Measurements from ENCODE around the gene DMAC2L.
A peak's percentile ranks its signal among the peaks of the same experiment; 100 is the strongest.
"Not testable (repeated sequence)": the region's sequence is repeated elsewhere in the genome, so short reads cannot be mapped to it uniquely, and the experiment has no call there.

Gene DMAC2L, protein sequence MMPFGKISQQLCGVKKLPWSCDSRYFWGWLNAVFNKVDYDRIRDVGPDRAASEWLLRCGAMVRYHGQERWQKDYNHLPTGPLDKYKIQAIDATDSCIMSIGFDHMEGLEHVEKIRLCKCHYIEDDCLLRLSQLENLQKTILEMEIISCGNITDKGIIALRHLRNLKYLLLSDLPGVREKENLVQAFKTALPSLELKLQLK

DNA sequence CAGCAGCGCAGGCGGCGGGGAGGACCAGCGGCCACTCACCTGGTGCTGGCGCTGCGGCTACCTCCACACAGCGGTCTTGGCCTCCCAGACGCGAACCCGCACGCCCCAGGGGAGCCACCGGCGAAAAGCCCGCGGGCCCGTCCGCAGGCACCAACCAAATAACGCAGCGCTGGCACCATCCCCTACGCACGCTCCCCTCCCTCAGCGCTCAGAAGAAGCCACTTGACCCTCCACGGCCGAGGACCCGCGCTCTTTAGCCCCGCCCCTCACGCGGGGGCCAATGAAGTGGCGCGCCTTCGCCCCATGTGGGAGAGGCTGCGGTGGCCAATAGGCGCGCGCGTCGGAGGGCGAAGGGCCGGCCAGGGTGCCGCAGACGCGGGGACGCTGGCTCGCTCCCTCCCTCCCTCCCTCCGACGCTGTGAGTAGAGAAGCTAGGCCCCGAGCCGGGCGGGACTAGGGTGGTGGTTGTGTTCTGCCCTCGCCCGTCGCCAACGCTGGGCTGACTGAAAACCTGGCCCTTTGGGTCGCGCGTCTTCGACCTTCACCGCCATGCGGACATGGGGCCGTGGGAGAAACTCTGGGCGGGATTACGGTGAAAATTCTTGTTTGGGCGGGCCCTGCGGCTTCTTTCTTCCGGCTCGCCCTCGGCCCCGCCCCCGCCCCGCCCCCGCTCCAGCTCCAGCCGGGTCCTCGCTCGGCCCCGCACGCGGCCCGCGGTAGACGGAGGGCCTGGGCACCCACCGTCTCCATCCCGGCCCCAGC lies at the start of gene DMAC2L, which contains the start of gene L2HGDH:
TSS of gene DMAC2L (plus strand) at position 353 of the 762 bp plus-strand sequence. CDS start 9,164 bp downstream, outside the sequence.
TSS of gene L2HGDH (minus strand) at position 258 of the 762 bp plus-strand sequence. CDS start at position 179, 79 bp downstream.
- DNase-seq, result peak; percentile 97

DNA sequence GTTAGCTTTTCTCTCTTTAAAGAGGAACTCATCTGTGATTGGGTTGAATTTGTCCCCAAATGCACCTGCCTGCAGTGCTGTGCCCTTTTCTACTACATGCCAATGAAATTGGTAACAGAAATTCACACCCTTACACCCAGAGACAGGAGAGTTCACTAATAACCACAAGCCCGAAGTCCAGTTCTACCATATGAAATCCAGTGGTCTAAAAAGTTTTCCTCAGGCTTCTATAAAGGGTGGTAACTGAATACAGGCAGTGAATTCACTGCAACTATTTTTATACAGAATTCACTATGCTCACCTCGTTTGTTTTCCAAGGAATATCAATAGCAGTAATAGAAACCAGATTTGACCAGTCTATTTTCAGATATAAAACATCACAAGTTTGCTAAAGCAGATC lies 49.3 kb upstream of the DMAC2L start:
- no peak for DNase-seq

DNA sequence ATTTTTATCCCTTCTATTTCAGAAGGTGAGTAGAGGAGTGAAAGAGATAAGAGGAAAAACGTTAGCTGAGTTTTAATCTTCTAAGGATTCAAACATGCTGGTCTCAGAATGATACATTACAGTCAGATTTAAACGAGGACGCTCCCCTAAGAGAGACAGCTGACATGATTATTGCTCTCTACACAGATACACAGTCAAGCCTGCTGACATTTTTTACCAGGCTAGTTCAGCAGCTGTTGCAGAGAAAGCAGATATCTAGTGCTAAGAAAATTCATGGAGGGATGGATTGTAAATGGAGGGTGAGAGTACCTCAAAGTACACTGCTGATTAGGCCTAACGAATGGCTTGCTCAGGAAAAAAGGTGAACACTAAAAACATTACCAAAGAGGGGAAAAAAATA lies 48.8 kb upstream of the DMAC2L start:
- DNase-seq, result no peak

DNA sequence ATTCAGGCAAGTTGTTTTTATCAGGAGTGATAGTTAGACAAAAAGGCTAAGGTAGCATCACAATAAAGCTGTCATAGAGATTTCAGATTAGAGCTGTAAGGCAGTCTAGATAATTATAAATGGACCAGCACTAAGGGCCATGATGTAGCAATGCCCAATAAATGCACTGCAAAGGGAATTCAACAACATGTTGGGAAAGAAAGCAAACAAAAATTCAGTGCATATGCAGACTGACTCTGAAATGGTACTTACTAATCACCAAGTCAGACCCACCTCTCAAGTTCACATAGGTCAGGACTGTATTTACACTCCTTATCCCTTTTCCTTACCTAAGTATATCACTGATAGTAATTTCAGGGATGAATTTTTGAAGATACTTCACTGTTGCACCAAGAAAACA lies 47.1 kb upstream of the DMAC2L start:
- no peak for DNase-seq

DNA sequence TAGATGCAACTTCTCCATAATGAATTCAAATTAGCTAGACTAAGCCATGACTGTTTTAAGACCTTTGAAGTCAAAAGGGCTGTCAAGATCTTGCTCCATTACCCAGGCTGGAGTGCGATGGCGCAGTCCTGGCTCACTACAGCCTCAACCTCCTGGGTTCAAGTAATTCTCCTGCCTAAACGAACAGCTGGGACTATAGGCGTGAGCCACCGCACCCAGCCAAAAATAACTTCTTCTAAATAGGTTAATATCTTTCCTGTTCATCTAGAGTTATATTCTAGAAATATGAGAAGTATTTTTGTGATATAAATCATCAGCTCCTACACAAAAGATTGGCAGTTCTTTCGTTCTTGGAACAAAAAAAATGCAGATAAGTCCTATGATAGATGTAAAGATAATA lies 41.2 kb upstream of the DMAC2L start:
- DNase-seq, result no peak

DNA sequence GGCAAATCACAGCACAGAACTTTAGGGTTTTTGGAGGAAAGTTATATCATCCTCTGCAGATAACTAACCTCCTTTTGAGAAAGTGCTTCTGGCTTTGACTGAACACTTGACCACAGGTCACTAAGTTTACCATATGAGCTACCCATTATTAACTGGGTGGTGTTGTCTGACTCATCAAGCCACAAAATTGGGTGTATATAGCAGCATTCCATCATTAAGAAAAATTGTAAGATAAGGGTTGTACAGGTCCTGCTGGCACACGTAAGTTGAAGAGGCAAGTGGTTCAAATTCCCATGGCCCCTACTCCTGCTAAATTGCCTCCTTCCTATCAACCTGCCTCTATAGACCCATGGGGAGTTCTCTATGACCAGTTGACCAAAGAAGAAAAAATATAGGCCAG lies 39.6 kb upstream of the DMAC2L start:
- no peak for DNase-seq

DNA sequence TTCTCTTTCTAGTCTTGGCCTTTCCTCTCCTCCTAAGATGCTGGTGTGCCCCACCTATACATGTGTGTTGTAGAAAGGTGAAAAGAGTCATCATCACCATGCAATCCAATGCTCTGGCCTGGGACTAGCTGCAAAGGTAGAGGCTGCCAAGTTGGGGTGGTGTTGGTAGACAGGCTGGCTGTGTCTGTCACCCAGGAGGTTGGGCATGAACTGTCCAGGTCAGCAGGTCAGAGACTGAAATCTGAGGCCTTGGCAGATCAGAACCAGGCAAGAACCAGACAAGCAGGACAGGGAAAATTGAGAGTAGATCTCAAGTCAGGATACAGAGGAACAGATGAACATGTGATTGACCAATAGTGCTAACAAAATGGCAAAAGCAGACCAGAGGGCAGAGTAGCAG lies 26.3 kb upstream of the DMAC2L start:
- DNase-seq, result no peak

DNA sequence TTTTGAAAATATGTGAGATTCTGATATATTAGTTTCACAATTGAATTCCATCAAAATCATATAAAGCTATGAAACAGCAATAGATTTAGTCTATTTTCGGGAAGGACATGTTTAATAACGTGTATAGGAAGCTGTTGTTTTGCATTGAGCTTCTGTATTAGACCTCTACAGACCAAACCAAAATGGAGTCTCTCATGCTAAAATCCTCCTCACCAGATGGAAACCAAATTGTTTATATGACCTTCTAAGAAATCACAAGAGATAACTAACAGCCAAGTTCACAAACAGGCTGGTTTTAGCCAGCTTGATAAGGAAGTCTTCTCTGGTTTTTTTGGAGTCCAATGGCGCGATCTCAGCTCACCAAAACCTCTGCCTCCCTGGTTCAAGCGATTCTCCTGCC lies 24.0 kb upstream of the DMAC2L start:
- DNase-seq, result no peak

DNA sequence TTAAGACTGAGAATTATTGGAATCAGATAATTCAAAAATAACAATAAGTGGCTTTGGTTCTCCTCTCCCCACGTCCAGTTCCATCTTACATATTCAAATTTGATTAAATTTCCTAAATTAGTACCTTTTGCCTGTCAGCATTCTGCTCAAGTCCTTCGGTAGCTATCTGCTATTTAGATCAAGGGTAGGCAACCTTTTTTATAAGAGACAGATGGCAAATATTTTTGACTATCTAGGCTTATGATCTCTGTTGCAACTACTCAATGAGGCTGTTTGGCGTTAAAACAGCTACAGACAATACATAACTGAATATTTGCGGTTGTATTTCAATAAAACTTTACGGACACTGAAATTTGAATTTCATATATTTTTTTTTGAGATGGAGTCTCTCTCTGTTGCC lies 21.8 kb upstream of the DMAC2L start:
- DNase-seq, result no peak

DNA sequence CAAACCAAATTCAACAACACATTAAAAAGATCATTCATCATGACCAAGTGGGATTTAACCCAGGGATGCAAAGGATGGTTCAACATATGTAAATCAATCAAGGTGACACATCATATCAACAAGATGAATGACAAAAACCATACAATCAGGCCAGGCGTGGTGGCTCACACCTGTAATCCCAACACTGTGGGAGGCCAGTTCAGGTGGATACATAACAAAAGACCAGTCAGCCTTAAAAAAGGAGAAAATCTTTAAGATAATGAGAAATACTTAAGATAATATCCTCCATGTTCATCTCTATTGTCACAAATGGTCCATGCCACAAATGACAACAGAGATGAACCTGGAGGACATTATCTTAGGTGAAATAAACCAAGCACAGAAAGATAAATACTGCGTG lies 12.5 kb upstream of the DMAC2L start:
- no peak for DNase-seq

DNA sequence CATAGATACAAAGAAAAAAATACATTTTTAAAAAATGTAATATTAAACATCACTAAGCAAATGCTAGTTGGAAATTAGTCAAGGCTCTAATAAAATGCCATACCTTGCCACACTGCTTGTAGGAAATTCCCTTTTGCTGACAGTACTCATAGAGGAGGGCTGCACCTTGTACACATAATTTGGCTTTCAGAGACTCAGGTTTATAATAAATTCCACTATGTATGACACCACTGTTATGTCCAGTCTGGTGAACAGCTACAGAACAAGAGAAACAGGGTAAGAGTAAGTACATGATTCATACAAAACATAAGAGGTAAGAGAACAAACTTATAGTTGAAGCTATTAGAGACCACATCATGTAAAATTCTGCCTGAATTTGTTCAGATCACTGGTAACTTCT lies 10.2 kb upstream of the DMAC2L start:
- DNase-seq, result no peak

DNA sequence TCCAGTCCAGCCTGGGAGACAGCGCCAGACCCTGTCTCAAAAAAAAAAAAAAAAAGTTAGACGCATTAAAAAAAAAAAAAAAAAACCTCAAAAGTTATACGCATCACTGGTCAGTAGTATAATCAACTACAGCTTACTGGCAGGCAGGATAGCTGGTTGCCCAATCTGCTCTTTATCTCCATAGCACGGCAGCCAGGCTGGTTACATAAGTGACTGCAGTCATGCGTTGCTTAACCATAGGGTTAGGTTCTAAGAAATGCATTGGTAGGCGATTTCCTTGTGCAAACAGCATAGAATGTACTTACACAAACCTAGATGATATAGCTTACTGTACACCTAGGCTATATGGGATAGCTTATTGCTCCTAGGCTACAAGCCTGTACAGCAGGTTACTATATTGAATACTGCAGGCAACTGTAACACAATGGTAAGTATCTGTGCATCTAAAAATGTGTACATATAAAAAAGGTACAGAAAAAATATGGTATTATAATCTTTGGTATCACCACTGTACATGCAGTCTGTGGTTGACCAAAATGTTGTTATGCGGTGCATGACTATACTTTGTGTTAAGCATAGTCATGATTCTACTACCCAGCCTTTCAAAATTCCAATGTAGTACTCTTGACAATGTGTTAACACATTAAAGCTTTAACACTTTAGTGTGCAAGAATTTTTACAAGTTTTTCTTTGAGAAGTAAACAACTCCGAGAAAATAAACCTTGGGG lies 8.2 kb upstream of the DMAC2L start:
- no peak for DNase-seq

DNA sequence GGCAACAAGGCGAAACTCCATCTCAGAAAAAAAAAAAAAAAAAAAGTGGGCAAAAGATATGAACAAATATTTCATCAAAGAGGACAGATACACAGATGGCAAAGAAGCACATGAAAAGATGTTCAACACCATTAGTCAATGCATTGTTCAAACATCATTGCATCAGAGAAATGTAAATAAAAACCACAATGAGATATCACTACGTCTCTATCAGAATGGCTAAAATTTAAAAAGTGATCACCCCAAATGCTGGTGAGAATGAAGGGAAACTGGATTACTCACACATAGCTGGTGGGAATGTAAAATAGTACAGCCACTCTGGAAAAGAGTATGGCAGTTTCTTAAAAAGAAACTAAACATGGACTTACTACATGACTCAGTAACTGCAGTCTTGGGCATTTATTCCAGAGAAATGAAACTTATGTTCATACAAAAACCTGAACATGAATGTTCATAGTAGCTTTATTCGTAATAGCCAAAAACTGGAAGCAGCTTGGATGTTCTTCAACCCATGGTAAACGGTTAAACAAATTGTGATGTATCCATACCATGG lies 3.7 kb upstream of the DMAC2L start:
- DNase-seq, result peak; percentile 48

DNA sequence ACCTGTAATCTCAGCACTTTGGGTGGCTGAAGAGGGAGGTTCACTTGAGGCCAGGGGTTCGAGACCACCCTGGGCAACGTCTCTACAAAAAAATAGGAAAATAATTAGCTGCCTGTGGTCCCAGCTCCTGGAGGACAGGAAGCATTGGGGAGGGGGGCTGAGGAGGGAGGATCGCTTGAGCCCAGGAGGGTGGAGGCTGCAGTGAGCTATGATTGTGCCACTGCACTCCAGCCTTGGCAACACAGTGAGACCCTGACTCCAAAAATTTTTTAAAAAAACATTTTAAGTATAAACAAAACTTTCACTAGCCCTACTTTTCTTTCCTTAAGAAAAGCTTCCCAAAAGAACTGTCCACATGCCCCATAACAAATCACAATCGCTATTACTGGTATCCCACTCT lies 1.7 kb upstream of the DMAC2L start:
- no peak for DNase-seq

DNA sequence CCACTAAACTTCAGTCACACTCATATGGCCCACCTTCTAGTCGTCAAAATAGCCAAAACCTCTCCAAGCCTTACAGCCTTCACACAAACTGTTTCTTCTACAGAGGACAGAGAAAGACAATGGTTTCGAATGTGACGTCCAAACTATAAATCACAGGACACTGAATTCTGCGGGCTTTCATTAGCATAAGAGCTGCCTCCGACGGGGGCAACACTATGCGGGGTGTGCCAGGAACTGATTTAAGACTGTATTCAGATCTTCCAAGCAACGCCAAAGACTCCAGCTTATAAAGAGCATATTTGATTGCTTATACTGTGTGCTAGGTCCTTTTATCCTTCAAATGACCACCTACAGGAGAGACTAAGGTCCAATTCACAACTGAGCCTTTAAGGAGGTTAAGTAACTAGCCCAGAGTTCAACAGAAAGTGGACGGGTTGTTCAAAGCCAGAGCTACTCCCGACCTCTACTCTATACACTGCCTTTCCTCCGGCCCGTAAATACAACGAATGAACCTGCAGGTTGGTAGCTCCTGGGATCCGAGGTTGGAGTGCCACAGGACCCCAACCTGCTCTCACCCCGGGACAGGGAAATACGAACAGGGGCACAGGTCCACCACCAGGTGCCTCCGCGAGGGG lies 670 bp upstream of the DMAC2L start:
- peak; percentile 52 for DNase-seq

DNA sequence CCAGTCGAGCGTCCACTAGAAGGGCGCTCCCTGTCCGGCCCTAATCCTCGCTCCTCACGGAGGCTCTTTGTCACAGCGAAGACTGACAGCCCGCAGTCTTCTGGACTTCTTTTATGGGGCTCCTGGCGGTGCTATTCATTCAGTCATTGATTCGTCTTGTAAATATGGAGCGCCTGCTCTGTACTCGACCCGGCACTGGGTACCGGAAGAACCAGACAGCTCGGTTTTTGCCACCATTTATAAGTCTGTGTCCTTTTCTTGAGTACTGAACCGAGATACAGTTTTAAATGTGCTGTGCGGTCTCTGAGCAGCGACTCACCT lies 570 bp downstream of the DMAC2L start:
- no peak for DNase-seq

DNA sequence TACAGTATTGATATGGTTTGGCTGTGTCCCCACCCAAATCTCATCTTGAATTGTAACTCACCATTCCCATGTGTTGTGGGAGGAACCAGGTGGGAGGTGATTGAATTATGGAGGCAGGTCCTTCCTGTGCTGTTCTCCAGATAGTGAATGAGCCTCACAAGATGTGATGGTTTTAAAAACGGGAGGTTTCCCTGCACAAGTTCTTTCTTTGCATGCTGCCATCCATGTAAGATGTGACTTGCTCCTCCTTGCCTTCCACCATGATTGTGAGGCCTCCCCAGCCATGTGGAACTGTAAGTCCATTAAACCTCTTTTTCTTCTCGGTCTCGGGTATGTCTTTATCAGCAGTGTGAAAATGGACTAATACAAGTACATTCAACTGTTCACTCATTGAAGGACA lies 2.0 kb downstream of the DMAC2L start:
- DNase-seq, result not testable (repeated sequence)

DNA sequence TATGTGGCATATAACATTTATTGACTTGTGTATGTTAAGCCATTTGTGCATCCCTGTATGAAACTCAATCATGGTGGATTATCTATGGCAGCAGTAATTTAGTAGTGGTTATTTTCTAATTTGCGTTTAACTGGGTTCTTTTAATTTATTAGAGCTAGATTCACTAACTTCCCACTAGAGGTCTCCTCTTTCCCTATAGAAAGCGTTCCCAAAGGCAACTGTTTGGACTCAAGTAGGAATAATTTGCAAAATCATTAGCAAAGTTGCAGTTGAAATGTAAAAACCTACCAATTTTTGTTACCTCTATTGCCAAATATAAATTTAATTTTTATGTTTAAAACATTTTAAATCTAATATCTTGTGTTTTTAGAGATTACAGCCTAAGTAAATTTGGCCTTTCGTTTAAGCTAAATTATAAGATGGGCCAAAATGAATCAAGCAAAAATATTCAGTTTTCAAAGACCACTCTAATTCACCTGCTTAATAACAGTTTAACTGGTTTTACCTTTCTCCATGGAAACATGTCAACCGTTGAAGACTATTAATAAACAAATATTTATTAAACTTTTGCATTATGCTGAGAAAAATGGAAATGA lies 6.0 kb downstream of the DMAC2L start:
- DNase-seq, result peak; percentile 34

DNA sequence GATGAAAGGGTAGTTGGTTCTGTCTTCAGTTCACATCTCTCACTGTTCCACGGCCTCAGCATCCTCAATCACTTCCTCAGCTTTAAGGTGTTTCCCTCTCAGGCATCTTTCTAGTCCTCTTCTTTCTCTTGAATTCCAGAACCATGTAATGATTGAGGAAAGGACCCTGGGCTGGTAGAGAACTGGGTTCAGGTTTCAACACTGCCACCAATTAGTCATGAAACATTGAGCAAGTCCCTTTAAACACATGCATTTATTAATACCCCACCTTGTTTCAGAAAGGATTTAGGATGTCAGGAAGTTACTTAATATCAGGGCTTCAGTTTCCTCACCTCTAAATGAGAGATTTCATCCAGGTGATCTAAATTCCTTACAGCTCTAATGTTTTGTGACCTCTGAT lies 7.2 kb downstream of the DMAC2L start:
- DNase-seq, result no peak

DNA sequence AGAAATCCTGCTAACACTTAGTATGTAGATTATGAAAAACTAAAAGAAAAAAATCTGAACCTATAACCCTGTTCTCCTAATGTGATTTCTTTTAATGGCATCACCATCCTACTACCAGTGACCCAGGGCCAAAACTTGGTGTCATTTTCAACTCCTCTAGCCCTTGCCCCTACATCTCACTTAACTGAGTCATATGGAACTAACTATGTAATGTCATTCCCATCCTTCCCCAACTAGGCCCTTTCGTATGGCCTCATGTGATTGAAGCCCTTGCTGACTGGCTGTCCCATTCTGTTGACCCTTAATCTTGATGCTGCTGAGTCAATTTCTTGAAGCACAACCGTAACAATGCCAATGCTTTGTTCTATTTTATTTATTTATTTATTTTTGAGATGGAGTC lies 7.6 kb downstream of the DMAC2L start:
- no peak for DNase-seq

DNA sequence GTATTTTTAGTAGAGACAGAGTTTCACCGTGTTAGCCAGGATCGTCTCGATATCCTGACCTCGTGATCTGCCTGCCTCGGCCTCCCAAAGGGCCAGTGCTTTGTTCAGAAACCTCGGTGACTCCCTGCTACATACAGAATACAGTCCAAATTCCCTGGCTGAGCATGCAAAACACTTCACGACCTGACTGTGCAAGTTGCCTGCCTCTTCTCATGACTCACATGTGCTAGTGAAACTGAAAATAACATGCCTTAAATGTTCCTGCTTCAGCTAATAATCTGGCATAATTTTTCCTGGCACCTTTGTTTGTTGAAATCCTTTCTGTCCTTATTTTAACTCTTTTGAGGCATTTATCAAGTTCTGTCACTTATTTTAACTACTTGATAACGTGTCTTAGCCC lies 8.2 kb downstream of the DMAC2L start:
- DNase-seq, result peak; percentile 12

DNA sequence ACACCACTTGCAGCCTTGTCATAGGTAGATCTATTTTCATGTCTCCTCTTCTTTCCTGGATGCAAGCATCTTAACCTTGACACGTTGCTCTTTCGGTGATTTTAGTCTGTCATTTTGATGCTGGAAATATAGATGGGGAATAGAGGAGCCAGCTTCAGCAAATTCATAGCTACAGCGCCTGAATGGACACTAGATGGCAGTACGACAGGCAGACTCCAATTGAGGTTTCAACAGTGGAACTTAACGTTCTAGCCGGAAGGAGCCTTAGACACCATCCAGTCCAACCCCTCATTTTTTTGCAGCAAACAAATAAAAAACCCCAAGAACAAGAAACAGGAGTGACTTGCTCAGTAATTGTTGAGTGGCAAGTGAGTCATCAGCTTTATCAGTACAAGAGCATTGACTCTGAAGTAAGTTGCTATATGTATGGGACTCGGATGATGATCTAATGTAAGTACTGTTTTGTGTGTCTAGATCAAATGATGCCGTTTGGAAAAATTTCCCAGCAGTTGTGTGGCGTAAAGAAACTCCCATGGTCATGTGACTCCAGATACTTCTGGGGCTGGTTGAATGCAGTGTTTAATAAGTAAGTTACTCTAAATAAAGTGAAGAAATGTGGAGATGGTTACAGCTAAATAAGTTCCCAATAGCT lies 9.0 kb downstream of the DMAC2L start:
- peak; percentile 95 for DNase-seq
